ENCODE measurements around the gene TOB2.

TOB2 gene

GRCh38 chr22:41446639-41447434, at the start of gene TOB2:
Gene TOB2, minus strand, starts transcription at chr22:41446801. Its CDS starts 9,456 bp downstream, at chr22:41437345.
- no peak for FAIRE-seq
- DNase-seq (ENCODE audit: insufficient read length, low spot score): no peak
- TF ChIP-seq POLR2A (IDR thresholded peaks at IDR 0.05; ENCODE audit: low read depth, low read length): peak; percentile 99

DNA sequence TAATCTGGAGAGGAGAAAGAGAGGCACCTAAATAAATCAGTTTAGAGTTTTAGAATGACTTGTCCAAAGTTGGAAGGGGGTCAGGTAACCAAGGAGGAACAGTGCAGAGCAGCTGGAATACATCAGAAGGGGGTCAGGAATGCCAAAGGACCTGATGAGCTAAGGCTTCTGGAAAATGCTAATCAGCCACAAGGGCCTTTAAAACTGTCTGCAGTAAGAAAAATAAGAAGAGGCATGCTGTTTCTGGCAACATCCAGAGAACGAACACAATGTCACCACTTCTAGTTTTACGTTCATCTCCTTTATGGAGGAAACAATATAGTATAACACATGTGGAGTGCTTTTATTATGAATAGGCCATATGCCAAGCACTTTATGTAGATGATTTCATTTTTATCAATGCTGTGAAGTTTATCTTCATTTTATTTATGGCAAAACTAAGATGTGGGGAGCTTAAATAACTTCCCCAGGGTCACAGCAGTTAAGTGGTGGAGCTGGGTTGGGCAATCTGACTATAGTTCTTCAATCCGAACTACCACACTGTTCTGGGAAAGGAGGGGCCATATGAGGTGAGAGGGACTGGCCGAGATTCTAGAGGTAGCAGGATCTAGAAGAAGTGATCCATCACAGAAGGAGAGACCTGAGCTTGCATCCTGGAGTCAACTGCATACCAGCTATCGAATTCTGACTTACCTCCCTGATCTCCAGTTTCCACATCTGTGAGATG, 44.9 kb upstream of the TOB2 start:
- TF ChIP-seq POLR2A (IDR thresholded peaks at IDR 0.05; ENCODE audit: low read depth, low read length): no peak
- DNase-seq (ENCODE audit: insufficient read length, low spot score): no peak
- FAIRE-seq: no peak

- DNase-seq (ENCODE audit: insufficient read length, low spot score) (no peak), FAIRE-seq (no peak)
- TF ChIP-seq POLR2A (IDR thresholded peaks at IDR 0.05; ENCODE audit: low read depth, low read length): no peak
These were observed 42.2 kb upstream of the TOB2 start for GRCh38 chr22:41488596-41489385.

GRCh38 chr22:41488076-41488475, 41.5 kb upstream of the TOB2 start:
- no peak for FAIRE-seq

GRCh38 chr22:41487037-41487935, 40.7 kb upstream of the TOB2 start:
- DNase-seq (ENCODE audit: insufficient read length, low spot score) (no peak), FAIRE-seq (no peak)
- no peak for TF ChIP-seq POLR2A (IDR thresholded peaks at IDR 0.05; ENCODE audit: low read depth, low read length)

More at GRCh38 chr22:41488076-41488475, 41.5 kb upstream of the TOB2 start:
- DNase-seq (ENCODE audit: insufficient read length, low spot score): no peak
- TF ChIP-seq POLR2A (IDR thresholded peaks at IDR 0.05; ENCODE audit: low read depth, low read length): no peak

DNA sequence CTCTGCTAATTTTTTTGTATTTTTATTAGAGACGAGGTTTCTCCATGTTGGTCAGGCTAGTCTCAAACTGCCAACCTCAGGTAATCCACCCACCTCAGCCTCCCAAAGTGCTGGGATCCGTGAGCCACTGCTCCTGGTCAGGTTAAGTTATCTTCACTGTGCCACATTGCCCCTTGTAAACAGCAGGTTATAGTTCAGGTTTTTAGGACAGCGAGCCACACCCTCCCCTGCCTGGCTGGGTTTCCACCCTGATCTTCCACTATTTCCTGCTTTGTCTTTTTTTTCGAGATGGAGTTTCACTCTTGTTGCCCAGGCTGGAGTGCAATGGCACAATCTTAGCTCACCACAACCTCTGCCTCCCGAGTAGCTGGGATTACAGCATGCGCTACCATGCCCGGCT, 38.4 kb upstream of the TOB2 start:
- DNase-seq (ENCODE audit: insufficient read length, low spot score): no peak
- no peak for TF ChIP-seq POLR2A (IDR thresholded peaks at IDR 0.05; ENCODE audit: low read depth, low read length)
- FAIRE-seq: no peak

- no peak for TF ChIP-seq POLR2A (IDR thresholded peaks at IDR 0.05; ENCODE audit: low read depth, low read length)
- no peak for DNase-seq (ENCODE audit: insufficient read length, low spot score)
- no peak for FAIRE-seq
These were observed 35.8 kb upstream of the TOB2 start for GRCh38 chr22:41482319-41482935.

GRCh38 chr22:41481925-41482318, 35.3 kb upstream of the TOB2 start:
- TF ChIP-seq POLR2A (IDR thresholded peaks at IDR 0.05; ENCODE audit: low read depth, low read length): no peak
- DNase-seq (ENCODE audit: insufficient read length, low spot score) (no peak), FAIRE-seq (no peak)

GRCh38 chr22:41481131-41481830, 34.7 kb upstream of the TOB2 start:
- no peak for TF ChIP-seq POLR2A (IDR thresholded peaks at IDR 0.05; ENCODE audit: low read depth, low read length)
- no peak for DNase-seq (ENCODE audit: insufficient read length, low spot score)
- no peak for FAIRE-seq

GRCh38 chr22:41480397-41480735, 33.8 kb upstream of the TOB2 start:
- FAIRE-seq: no peak
- DNase-seq (ENCODE audit: insufficient read length, low spot score): no peak
- no peak for TF ChIP-seq POLR2A (IDR thresholded peaks at IDR 0.05; ENCODE audit: low read depth, low read length)

DNA sequence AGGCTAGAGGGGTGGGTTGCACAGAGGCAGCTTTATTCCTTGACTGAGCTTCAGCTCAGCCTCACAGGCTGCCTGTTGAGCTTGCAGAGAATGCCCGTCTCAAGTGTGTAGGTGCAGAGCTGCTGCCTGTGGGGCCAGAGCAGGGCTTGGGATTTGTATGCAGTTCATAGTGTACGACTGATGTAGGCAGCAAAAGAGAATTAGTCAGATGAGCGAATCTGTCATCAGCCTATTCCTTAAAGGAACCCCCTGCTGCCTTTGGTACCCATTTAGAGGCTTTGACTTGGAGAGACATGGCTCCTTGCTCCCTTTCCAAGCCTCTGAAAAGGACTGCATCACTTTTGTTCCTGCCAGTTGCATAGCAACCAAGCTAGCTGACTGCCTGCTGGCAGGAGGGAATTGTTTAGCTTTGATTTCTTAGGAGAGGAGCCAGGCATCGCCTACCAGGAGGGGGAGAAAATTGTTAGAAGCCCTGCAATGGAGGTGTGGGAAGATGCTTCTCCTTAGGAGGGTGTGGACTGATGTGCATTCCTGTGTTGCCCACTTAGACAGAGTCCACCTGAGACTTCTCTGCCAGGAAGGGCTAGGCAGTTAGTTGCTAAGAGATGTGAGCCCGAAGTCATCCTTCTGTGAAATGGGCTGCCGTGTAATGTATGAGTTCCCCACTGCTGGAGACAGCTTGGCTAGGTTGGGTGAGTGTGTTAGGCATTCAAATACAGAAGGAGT, 33.2 kb upstream of the TOB2 start:
- FAIRE-seq: no peak
- peak; percentile 33 for DNase-seq (ENCODE audit: insufficient read length, low spot score)
- no peak for TF ChIP-seq POLR2A (IDR thresholded peaks at IDR 0.05; ENCODE audit: low read depth, low read length)

Data from H54 (cell line).